ENCODE results near the gene AUNIP. TPM values are rescaled to one million over a fixed set of nuclear protein-coding genes. Genes with fewer than 3 reads are reported as not detected.

AUNIP gene, protein sequence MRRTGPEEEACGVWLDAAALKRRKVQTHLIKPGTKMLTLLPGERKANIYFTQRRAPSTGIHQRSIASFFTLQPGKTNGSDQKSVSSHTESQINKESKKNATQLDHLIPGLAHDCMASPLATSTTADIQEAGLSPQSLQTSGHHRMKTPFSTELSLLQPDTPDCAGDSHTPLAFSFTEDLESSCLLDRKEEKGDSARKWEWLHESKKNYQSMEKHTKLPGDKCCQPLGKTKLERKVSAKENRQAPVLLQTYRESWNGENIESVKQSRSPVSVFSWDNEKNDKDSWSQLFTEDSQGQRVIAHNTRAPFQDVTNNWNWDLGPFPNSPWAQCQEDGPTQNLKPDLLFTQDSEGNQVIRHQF
- 7.8 to 10.4 TPM (median 8.3 TPM) in 5 replicates for total RNA-seq (2022; extraction: Qiagen RNA extraction)

DNA sequence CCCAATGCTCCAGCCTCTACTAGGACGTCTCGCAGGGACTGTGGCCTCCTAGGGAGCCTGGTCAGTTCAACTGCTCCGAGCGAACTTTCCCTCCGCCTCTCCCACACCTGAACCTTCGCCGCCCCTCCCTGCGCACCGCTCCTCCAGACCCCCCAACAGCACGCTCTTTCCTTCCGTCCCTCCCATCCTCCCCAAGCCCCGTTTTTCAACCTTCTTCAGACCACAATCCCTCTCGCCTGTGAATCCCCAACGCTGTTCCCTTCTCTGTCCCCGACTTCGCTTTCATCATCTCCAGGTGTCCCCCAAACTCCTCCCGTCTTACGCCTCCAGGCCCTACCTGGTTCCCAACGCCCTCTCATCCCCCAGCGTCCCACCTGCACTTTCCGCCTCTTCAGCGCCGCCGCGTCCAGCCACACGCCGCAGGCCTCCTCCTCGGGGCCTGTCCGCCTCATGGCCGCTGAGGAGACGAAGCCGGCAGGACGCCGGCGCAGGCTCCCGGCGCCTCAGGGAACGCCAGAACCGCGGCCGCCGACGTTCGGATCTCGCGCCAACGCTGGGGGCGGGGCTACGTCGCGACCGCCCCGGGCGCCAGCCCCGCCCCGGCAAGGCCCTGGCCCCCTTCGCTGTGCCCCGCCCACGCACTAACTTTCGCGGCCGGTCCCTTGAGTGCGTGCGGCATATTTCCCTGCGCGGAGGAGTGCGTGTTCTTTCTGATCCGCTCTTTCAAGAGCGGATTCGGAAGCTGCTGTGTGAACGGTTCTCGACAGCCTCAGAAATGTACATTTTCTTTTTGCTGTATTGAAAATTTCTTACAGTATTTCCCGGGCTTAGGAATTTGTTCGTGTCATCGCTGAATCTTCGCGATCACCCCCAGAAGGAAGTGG is at the start of gene AUNIP:
Gene AUNIP, minus strand, starts transcription at position 552 of the 884 bp plus-strand sequence. Its CDS starts 100 bp downstream, at position 452.

DNA sequence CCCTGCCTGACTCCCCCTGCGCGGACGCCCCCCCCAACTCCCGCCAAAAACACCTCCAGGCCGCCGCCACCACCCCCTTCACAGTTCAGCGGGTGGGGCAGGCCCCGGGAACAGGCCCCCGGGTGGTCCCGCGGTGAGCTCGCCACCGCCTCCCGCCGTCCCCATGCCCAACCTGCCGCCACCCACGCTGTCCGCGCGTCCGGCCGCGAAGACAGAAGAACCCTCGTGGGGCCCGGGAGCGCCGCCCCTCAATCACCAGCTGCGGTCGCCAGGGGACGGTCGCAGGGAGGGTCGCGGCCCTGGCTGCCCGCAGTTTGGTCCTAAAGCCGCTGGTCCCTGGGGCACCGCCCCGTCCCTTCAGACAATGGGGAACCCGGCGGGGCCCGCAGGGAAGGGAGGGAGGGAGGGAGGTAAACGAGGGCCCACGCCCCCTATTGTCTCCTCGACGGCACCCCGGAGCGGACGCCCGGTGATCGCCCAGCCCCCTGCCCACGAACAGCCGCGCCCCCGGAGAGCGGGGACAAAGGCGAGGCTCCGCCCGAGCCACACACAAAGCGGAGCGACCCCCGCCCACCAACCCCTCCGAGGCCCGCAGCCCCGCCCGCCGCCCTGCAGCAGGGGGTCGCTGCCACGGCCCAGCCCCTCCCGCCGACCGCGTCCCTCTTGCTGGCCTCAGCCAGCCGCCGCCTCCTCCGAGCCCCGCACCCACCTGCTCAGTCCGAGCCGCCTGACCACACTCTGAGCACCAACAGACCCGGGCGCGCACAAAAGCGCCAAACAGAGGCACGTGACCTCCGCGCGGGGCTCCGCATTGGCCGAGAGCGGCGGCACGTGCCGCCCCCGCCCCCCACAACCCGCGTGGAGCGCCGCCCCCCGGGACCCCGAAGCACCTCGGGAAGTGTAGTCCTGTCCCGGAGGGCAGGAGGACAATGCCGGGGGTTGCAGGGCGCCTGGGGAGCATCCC is 46.7 kb upstream of the AUNIP start, which contains the start of gene STMN1:
Gene STMN1, minus strand, starts transcription at position 740 of the 964 bp plus-strand sequence. CDS start 1,743 bp downstream, outside the sequence.

DNA sequence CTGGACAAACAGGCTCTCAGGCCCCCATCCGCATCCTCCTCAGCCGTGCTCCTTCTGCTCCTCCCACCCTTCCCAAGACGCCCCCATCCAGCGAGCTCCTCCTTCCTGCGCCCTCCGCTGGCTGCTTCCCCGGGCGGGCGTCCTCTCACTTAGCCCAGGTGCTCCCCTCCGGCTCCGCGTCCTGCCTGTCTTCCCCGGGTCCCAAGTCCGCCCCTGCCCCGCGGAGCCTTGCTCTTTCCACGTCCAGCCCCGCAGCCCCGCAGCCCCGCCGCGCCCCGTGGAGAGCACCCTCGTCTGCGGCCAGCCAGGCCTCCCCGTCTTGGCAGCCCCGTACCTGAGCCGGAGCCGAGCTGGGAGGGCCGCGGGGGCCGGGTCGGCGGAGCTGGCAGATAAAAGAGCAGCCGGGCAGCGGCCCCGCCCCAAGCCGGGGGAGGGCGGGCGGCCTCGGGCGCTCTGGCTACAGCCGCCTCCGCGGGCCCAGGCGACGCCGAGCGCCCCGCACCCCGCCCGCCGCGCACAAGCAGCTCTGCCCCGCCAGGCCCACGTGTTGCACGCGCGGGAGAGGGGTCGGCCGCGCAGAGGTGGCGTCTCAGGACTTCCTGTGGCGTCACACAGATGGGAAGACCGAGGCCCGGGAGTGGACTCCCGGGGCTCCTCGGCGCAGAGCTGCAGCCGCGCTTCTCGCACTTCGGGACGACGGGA is 16.0 kb upstream of the AUNIP start, which contains the start of gene PAQR7:
Gene PAQR7, minus strand, starts transcription at position 555 of the 702 bp plus-strand sequence. CDS start 11,869 bp downstream, outside the sequence.

DNA sequence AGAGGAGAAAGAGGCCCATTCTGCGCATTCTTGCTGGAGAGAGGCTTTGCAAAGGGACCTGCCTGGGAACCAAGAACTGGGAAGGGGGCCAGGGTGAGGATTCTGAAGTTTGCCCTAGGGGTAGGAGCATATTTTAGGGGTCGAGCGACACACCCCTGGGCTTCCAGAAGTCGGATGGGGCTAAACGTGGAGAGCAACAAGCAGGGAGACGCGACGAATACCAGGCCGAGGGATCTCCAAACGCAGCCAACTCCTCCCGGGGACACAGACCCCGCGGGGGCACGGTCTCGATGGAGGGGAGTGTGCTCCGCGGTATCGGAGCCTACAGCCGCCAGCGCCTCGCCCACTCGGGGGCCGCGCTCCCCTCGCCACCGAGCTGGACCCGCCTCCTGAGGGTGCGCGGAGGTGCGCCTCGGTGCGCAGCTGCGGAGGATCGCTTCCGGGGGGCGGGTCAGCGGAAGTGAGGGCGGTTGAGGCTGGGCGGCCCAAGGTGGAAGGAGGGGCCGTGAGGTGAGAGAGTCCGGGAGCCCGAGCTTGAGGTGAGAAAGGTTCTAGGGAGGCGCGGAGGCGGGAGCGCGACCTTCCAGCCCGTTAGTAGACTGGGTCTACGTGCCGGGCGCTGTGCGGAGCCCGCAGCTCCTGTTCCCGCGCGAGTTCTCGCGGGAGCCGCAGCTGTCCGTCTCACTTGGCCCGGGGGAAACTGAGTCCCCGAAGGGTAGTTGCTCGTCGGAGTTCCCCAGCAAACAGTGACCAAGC is 39.6 kb downstream of the AUNIP start, which contains the start of gene MTFR1L:
Gene MTFR1L, plus strand, starts transcription at position 464 of the 756 bp plus-strand sequence. CDS start 3,151 bp downstream, outside the sequence.

DNA sequence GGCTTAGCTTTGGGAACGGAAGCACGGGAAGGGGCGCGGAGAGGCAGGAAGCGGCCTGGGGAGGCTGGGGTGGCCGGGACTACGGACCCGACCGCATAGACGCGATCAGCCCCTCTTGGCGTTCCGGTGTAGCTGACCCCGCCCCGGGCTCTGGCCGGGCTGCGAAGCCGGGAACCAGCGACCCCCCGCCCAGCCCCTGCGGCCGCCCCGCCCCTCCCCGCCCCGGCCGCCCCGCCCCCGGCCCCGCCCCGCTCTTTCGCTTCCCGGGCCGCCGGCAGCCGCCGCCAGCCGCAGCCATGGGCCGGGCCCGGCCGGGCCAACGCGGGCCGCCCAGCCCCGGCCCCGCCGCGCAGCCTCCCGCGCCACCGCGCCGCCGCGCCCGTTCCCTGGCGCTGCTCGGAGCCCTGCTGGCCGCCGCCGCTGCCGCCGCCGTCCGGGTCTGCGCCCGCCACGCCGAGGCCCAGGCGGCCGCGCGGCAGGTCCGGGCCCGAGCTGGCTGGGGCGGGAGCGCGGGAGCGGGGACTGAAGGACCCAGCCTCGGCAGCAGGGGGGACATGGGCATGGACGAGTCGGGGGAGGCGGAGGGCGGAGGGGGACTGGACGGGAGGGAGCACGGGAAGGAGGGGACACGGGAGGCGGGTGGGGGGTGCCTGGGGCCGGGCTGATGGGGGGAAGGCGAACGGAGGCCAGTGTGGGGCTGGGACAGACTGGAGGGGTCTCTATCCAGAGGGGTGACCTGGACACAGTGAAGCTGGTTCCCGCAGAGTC is 59.1 kb downstream of the AUNIP start, which contains the start of gene SELENON:
Gene SELENON, plus strand, starts transcription at position 259 of the 768 bp plus-strand sequence. Its CDS starts 38 bp downstream, at position 297.

Other genes with a start within 250 kb of the AUNIP start
- 0.28 to 0.50 TPM (median 0.30 TPM) in 5 replicates for gene MAN1C1, start 242.7 kb downstream of the AUNIP start, total RNA-seq (2022; extraction: Qiagen RNA extraction)
- gene SELENON, start 59.3 kb downstream of the AUNIP start, total RNA-seq (2022; extraction: Qiagen RNA extraction), result 54.4 to 64.1 TPM (median 61.5 TPM) in 5 replicates
- 23.7 to 28.3 TPM (median 26.6 TPM) in 5 replicates for gene MTFR1L, start 39.5 kb downstream of the AUNIP start, total RNA-seq (2022; extraction: Qiagen RNA extraction)
- 6.0 to 7.9 TPM (median 7.7 TPM) in 5 replicates for gene PAQR7, start 16.3 kb upstream of the AUNIP start, total RNA-seq (2022; extraction: Qiagen RNA extraction)
- 217 to 237 TPM (median 234 TPM) in 5 replicates for gene STMN1, start 47.0 kb upstream of the AUNIP start, total RNA-seq (2022; extraction: Qiagen RNA extraction)
- gene PAFAH2, start 138.6 kb upstream of the AUNIP start, total RNA-seq (2022; extraction: Qiagen RNA extraction), result 6.1 to 9.1 TPM (median 7.8 TPM) in 5 replicates
- not detected in 5 replicates for gene EXTL1, start 162.3 kb upstream of the AUNIP start, total RNA-seq (2022; extraction: Qiagen RNA extraction)
- 0.11 to 0.96 TPM (median 0.31 TPM) in 5 replicates for gene SLC30A2, start 186.7 kb upstream of the AUNIP start, total RNA-seq (2022; extraction: Qiagen RNA extraction)
- 1.3 to 1.8 TPM (median 1.5 TPM) in 5 replicates for gene TRIM63, start 208.2 kb upstream of the AUNIP start, total RNA-seq (2022; extraction: Qiagen RNA extraction)